ENCODE results near the gene FRRS1.
"Not testable (repeated sequence)": the region's sequence is repeated elsewhere in the genome, so short reads cannot be mapped to it uniquely, and the experiment has no call there.

FRRS1 gene

DNA sequence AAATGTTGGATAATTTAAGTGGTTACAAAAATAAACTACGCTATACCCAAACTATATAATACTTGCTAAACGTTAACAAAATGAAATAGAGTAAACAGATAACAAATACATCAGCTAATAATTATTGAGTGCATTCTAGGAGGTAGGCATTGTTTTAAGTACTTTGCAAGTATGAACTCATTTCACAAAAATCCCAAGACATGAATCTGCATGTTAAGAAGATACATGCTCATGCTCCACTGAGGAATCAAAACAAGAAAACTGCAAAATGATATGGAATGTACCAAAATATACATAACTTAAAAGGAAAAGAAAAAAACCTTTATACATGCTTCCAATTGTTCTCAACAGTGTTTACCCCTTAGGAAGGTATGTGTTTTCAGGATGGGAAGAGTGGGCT lies 2.5 kb downstream of the FRRS1 start:
- Histone ChIP-seq H4K91ac (ENCODE audit: low read length) (no peak overlapping the region), H3K23ac (ENCODE audit: low read length in 2 of 2) (no peak overlapping the region), H2BK15ac (ENCODE audit: low read depth, poor library complexity, severe bottlenecking) (no peak overlapping the region), H2BK120ac (ENCODE audit: low read depth, low read length) (no peak overlapping the region), H3K14ac (ENCODE audit: low read length in 2 of 2) (no peak overlapping the region), H3K18ac (ENCODE audit: low read depth in 1 of 2, low read length in 2 of 2) (no peak overlapping the region), H3K27me3 (ENCODE audit: control insufficient read depth in 1 of 2, insufficient read depth in 1 of 2, low read length in 2 of 2) (no peaks in the 10 kb centered on the region), H3K79me1 (replicated peaks; ENCODE audit: low read length, poor library complexity, severe bottlenecking) (peaks cover 9% of the 10 kb centered on the region), H3K36me3 (ENCODE audit: control insufficient read depth in 1 of 2, insufficient read depth in 2 of 2, low read depth in 1 of 2, low read length in 2 of 2) (no peaks in the 10 kb centered on the region), H4K8ac (ENCODE audit: low read length) (no peak overlapping the region), H2AFZ (ENCODE audit: low read depth, low read length) (no peak overlapping the region), H3K4me3 (ENCODE audit: insufficient read depth in 1 of 2, low read depth in 1 of 2, low read length in 2 of 2) (no peak overlapping the region), H2AK5ac (ENCODE audit: low read length, severe bottlenecking) (no peak overlapping the region), H3K27ac (ENCODE audit: low read length, poor library complexity, severe bottlenecking) (no peak overlapping the region), H2BK5ac (ENCODE audit: low read depth, low read length, poor library complexity, severe bottlenecking) (no peak overlapping the region), H2BK12ac (ENCODE audit: low read length in 2 of 2) (no peak overlapping the region), H3K4me1 (ENCODE audit: control insufficient read depth, insufficient read depth, low read depth, low read length) (no peaks in the 10 kb centered on the region), H3K9ac (ENCODE audit: low read length) (peak overlapping the region; percentile 53), H3K4ac (ENCODE audit: low read depth in 1 of 2, low read length in 2 of 2) (no peak overlapping the region), H3K4me2 (ENCODE audit: low read length, poor library complexity, severe bottlenecking) (no peak overlapping the region), H3K9me3 (ENCODE audit: control insufficient read depth, low read length) (no peaks in the 10 kb centered on the region)
- WGBS, result no CpG with 5 or more reads among the region's 2 CpGs
- no peak for DNase-seq

DNA sequence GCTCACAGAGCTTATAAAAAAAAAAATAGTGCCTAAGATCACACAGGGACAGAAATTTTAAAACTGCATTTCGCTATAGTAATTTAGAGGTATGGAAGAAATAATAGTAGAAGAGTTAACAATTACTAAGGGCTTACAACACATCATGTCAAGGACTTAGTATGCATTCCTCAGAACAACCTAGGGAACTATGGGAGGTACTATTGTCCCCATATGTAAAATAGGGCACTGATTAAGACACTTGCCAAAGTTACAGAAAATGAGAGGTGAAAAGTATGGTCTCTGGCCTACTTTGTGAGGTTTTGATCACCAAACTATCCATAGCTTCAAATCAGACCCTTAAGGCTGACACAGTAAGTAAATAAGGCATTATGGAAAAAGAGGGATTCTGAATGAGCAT lies 4.7 kb downstream of the FRRS1 start:
- Histone ChIP-seq H3K14ac (ENCODE audit: low read length in 2 of 2) (no peak overlapping the region), H2BK12ac (ENCODE audit: low read length in 2 of 2) (no peak overlapping the region), H3K27ac (ENCODE audit: low read length, poor library complexity, severe bottlenecking) (no peak overlapping the region), H2BK5ac (ENCODE audit: low read depth, low read length, poor library complexity, severe bottlenecking) (no peak overlapping the region), H3K4me1 (ENCODE audit: control insufficient read depth, insufficient read depth, low read depth, low read length) (no peaks in the 10 kb centered on the region), H3K18ac (ENCODE audit: low read depth in 1 of 2, low read length in 2 of 2) (no peak overlapping the region), H3K79me1 (replicated peaks; ENCODE audit: low read length, poor library complexity, severe bottlenecking) (peaks cover 9% of the 10 kb centered on the region), H3K23ac (ENCODE audit: low read length in 2 of 2) (no peak overlapping the region), H3K4me3 (ENCODE audit: insufficient read depth in 1 of 2, low read depth in 1 of 2, low read length in 2 of 2) (no peak overlapping the region), H2BK15ac (ENCODE audit: low read depth, poor library complexity, severe bottlenecking) (no peak overlapping the region), H3K36me3 (ENCODE audit: control insufficient read depth in 1 of 2, insufficient read depth in 2 of 2, low read depth in 1 of 2, low read length in 2 of 2) (no peaks in the 10 kb centered on the region), H3K27me3 (ENCODE audit: control insufficient read depth in 1 of 2, insufficient read depth in 1 of 2, low read length in 2 of 2) (no peaks in the 10 kb centered on the region), H4K8ac (ENCODE audit: low read length) (no peak overlapping the region), H2BK120ac (ENCODE audit: low read depth, low read length) (no peak overlapping the region), H2AFZ (ENCODE audit: low read depth, low read length) (no peak overlapping the region), H3K4me2 (ENCODE audit: low read length, poor library complexity, severe bottlenecking) (no peak overlapping the region), H3K9ac (ENCODE audit: low read length) (no peak overlapping the region), H3K4ac (ENCODE audit: low read depth in 1 of 2, low read length in 2 of 2) (no peak overlapping the region), H4K91ac (ENCODE audit: low read length) (no peak overlapping the region), H2AK5ac (ENCODE audit: low read length, severe bottlenecking) (no peak overlapping the region), H3K9me3 (ENCODE audit: control insufficient read depth, low read length) (no peaks in the 10 kb centered on the region)
- no CpG with 5 or more reads among the region's 1 CpG for WGBS
- DNase-seq, result no peak

DNA sequence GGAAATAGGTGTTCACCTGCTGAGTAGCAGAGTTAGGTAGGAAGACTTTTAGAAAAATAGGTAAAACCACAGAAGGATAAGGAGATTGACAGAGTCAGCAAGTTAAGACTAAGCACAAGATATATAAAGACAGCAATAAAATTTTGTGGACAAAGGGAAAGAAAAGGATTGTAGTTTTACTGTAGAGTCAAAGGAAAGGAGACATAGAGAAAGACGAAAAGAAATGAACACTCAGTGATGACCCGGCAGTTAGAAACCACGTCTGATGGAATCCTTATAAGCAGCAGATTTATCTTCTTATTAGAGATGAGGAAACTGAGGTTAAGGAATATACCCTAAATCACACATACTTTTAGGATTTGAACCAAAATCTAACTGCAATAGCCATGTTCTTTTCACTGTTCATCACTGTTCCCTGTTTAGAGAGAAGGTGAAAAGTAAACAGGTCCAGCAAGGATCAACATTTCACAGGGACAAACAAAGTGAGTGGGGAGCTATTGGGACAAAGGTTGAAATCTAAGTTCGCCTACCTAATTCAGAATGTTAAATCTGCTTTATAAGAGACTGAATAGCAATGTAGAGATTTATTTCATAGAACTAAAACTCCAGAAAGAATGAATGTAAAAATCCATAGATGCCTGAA lies 6.8 kb downstream of the FRRS1 start:
- peaks cover 11% of the 10 kb centered on the region for H3K79me1 ChIP-seq (replicated peaks; ENCODE audit: low read length, poor library complexity, severe bottlenecking)
- no peak overlapping the region for H2BK5ac ChIP-seq (ENCODE audit: low read depth, low read length, poor library complexity, severe bottlenecking)
- H3K27ac ChIP-seq (ENCODE audit: low read length, poor library complexity, severe bottlenecking), result no peak overlapping the region
- no peak overlapping the region for H3K9ac ChIP-seq (ENCODE audit: low read length)
- H2BK15ac ChIP-seq (ENCODE audit: low read depth, poor library complexity, severe bottlenecking), result no peak overlapping the region
- no peak overlapping the region for H2AK5ac ChIP-seq (ENCODE audit: low read length, severe bottlenecking)
- H2BK120ac ChIP-seq (ENCODE audit: low read depth, low read length), result no peak overlapping the region
- H3K4me1 ChIP-seq (ENCODE audit: control insufficient read depth, insufficient read depth, low read depth, low read length), result no peaks in the 10 kb centered on the region
- no peaks in the 10 kb centered on the region for H3K27me3 ChIP-seq (ENCODE audit: control insufficient read depth in 1 of 2, insufficient read depth in 1 of 2, low read length in 2 of 2)
- H4K8ac ChIP-seq (ENCODE audit: low read length), result no peak overlapping the region
- H3K18ac ChIP-seq (ENCODE audit: low read depth in 1 of 2, low read length in 2 of 2), result no peak overlapping the region
- no peak overlapping the region for H3K4ac ChIP-seq (ENCODE audit: low read depth in 1 of 2, low read length in 2 of 2)
- no peaks in the 10 kb centered on the region for H3K9me3 ChIP-seq (ENCODE audit: control insufficient read depth, low read length)
- 100% methylated on average over 1 of the region's 4 CpGs for WGBS
- no peak overlapping the region for H3K23ac ChIP-seq (ENCODE audit: low read length in 2 of 2)
- H3K36me3 ChIP-seq (ENCODE audit: control insufficient read depth in 1 of 2, insufficient read depth in 2 of 2, low read depth in 1 of 2, low read length in 2 of 2), result no peaks in the 10 kb centered on the region
- H3K14ac ChIP-seq (ENCODE audit: low read length in 2 of 2), result no peak overlapping the region
- H3K4me2 ChIP-seq (ENCODE audit: low read length, poor library complexity, severe bottlenecking), result no peak overlapping the region
- H4K91ac ChIP-seq (ENCODE audit: low read length), result no peak overlapping the region
- no peak overlapping the region for H3K4me3 ChIP-seq (ENCODE audit: insufficient read depth in 1 of 2, low read depth in 1 of 2, low read length in 2 of 2)
- no peak for DNase-seq
- H2BK12ac ChIP-seq (ENCODE audit: low read length in 2 of 2), result no peak overlapping the region
- H2AFZ ChIP-seq (ENCODE audit: low read depth, low read length), result no peak overlapping the region

DNA sequence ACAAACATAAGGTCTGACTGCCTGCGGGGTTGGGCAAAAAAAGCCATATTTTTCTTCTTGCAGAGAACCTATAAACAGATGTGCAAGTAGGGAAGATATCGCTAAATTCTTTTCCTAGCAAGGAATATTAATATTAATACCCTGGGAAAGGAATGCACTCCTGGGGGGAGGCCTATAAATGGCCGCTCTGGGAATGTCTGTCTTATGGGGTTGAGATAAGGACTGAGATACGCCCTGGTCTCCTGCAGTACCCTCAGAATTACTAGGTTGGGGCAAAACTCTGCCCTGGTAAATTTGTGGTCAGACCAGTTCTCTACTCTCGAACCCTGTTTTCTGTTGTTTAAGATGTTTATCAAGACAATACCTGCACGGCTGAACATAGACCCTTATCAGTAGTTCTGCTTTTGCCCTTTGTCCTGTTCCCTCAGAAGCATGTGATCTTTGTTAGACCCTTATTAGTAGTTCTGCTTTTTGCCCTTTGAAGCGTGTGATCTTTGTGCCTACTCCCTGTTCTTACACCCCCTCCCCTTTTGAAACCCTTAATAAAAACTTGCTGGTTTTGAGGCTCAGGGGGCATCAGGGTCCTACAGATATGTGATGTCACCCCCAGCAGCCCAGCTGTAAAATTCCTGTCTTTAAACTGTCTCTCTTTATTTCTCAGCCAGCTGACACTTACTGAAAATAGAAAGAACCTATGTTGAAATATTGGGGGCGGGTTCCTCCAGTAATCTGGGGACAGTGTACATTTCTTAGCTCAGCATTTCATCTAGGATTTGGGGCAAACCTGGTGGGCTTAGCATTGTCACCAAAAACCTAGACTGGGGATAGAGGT lies 7.5 kb downstream of the FRRS1 start:
- 99% methylated on average over 5 of the region's 8 CpGs for WGBS
- not testable (repeated sequence) for H4K91ac ChIP-seq (ENCODE audit: low read length); H2BK5ac ChIP-seq (ENCODE audit: low read depth, low read length, poor library complexity, severe bottlenecking); H3K23ac ChIP-seq (ENCODE audit: low read length in 2 of 2); H2AFZ ChIP-seq (ENCODE audit: low read depth, low read length); H3K4me3 ChIP-seq (ENCODE audit: insufficient read depth in 1 of 2, low read depth in 1 of 2, low read length in 2 of 2); H3K4me2 ChIP-seq (ENCODE audit: low read length, poor library complexity, severe bottlenecking); H3K4me1 ChIP-seq (ENCODE audit: control insufficient read depth, insufficient read depth, low read depth, low read length); H3K36me3 ChIP-seq (ENCODE audit: control insufficient read depth in 1 of 2, insufficient read depth in 2 of 2, low read depth in 1 of 2, low read length in 2 of 2); H3K4ac ChIP-seq (ENCODE audit: low read depth in 1 of 2, low read length in 2 of 2); H2BK15ac ChIP-seq (ENCODE audit: low read depth, poor library complexity, severe bottlenecking); H3K9ac ChIP-seq (ENCODE audit: low read length); H3K14ac ChIP-seq (ENCODE audit: low read length in 2 of 2); H3K27me3 ChIP-seq (ENCODE audit: control insufficient read depth in 1 of 2, insufficient read depth in 1 of 2, low read length in 2 of 2); H2AK5ac ChIP-seq (ENCODE audit: low read length, severe bottlenecking); H3K9me3 ChIP-seq (ENCODE audit: control insufficient read depth, low read length); H4K8ac ChIP-seq (ENCODE audit: low read length); H3K27ac ChIP-seq (ENCODE audit: low read length, poor library complexity, severe bottlenecking); H2BK120ac ChIP-seq (ENCODE audit: low read depth, low read length); DNase-seq; H2BK12ac ChIP-seq (ENCODE audit: low read length in 2 of 2); H3K18ac ChIP-seq (ENCODE audit: low read depth in 1 of 2, low read length in 2 of 2)
- H3K79me1 ChIP-seq (replicated peaks; ENCODE audit: low read length, poor library complexity, severe bottlenecking), result peaks cover 14% of the 10 kb centered on the region

All from mesenchymal stem cell (in vitro differentiated cells and primary cell).